CD4-positive, alpha-beta memory T cell (primary cell): ENCODE results near the gene LZTS3. TPM values are rescaled to one million over a fixed set of nuclear protein-coding genes. Genes with fewer than 3 reads are reported as not detected.

ENCODE experiments used
- CTCF ChIA-PET: fragments of 350-600 bp; sonication (Branson Sonifier 250); formaldehyde crosslinking; loops from one replicate; lab custom pipeline; 2021; ENCODE audit warnings: inconsistent platforms; ENCODE audit not compliant: partially characterized antibody; lab: Charles Lee
- POLR2A ChIA-PET: fragments of 350-600 bp; sonication (Branson Sonifier 250); formaldehyde crosslinking; loops from one replicate; lab custom pipeline; 2021; ENCODE audit not compliant: partially characterized antibody; lab: Charles Lee
- DNase-seq, 5 donors: peaks; one replicate each; pipeline versions ENCODE4 v3.0.0 to v3.0.0-alpha.2; 2020 to 2022; ENCODE audit warnings: mixed read lengths in 1 of 5
- H3K27ac ChIP-seq: one replicate; pipeline ENCODE4 v1.7.0; 2013; ENCODE audit warnings: low read depth, low read length
- H3K27me3 ChIP-seq: 2 replicates; pipeline ENCODE4 v1.7.0; 2013; ENCODE audit warnings: mild to moderate bottlenecking, low read length, moderate library complexity; ENCODE audit not compliant: insufficient read depth
- H3K36me3 ChIP-seq: 2 replicates; pipeline ENCODE4 v1.7.0; 2013; ENCODE audit warnings: mild to moderate bottlenecking, low read length, moderate library complexity; ENCODE audit not compliant: insufficient read depth
- H3K4me1 ChIP-seq: 2 replicates; pipeline ENCODE4 v1.7.0; 2013; ENCODE audit warnings: mild to moderate bottlenecking, low read length, moderate library complexity; ENCODE audit not compliant: insufficient read depth
- H3K4me3 ChIP-seq, 2 donors: one replicate each; pipeline ENCODE4 v1.7.0; 2013; ENCODE audit warnings: low read length in 2 of 2, mild to moderate bottlenecking in 1 of 2
- H3K9me3 ChIP-seq, 2 donors: one replicate each; pipeline ENCODE4 v1.7.0; 2013; ENCODE audit warnings: low read length in 2 of 2, control low read depth in 1 of 2; ENCODE audit not compliant: control insufficient read depth in 1 of 2
- H3K27ac Mint-ChIP-seq, 7 donors: one replicate each; pipeline ENCODE4 v1.8.0; 2020 to 2021; ENCODE audit warnings: mixed read lengths in 7 of 7, mild to moderate bottlenecking in 6 of 7, inconsistent platforms in 3 of 7, moderate library complexity in 3 of 7
- H3K27me3 Mint-ChIP-seq, 2 donors: one replicate each; pipeline ENCODE4 v1.8.0; 2020 to 2021; ENCODE audit warnings: mixed read lengths in 2 of 2
- H3K36me3 Mint-ChIP-seq, 2 donors: one replicate each; pipeline ENCODE4 v1.8.0; 2020 to 2021; ENCODE audit warnings: mixed read lengths in 2 of 2, inconsistent platforms in 1 of 2, mild to moderate bottlenecking in 1 of 2
- H3K4me1 Mint-ChIP-seq, 4 donors: one replicate each; pipeline ENCODE4 v1.8.0; 2020 to 2021; ENCODE audit warnings: mixed read lengths in 4 of 4, mild to moderate bottlenecking in 1 of 4
- H3K4me3 Mint-ChIP-seq, 8 donors: one replicate each; pipeline ENCODE4 v1.8.0; 2020 to 2021; ENCODE audit warnings: mixed read lengths in 8 of 8, mild to moderate bottlenecking in 7 of 8, moderate library complexity in 6 of 8, inconsistent platforms in 3 of 8
- H3K9me3 Mint-ChIP-seq, 8 donors: one replicate each; pipeline ENCODE4 v1.8.0; 2020 to 2021; ENCODE audit warnings: mixed read lengths in 8 of 8, mild to moderate bottlenecking in 5 of 8, inconsistent platforms in 3 of 8, moderate library complexity in 1 of 8
- intact Hi-C: fragments of 100-400 bp; cut with micrococcal nuclease; formaldehyde crosslinking; loops from one replicate; pipeline ENCODE4 v1.15.1; 2023
- polyA plus RNA-seq, 2 donors: library from polyadenylated mRNA; unstranded; fragments of 300-500 nt; fragmentation: Illumina TruSeq; gene quantifications; one replicate each; pipeline ENCODE4 v1.2.3, GENCODE V29; 2021
- total RNA-seq, 2 experiments: library from RNA; stranded (reverse); gene quantifications; one replicate each; pipeline ENCODE4 v1.2.3, GENCODE V29; 2021

Gene LZTS3
- total and polyA plus RNA-seq, 4 experiments from 2014 or later: 0.78 to 7.9 (median 3.9) TPM

DNA sequence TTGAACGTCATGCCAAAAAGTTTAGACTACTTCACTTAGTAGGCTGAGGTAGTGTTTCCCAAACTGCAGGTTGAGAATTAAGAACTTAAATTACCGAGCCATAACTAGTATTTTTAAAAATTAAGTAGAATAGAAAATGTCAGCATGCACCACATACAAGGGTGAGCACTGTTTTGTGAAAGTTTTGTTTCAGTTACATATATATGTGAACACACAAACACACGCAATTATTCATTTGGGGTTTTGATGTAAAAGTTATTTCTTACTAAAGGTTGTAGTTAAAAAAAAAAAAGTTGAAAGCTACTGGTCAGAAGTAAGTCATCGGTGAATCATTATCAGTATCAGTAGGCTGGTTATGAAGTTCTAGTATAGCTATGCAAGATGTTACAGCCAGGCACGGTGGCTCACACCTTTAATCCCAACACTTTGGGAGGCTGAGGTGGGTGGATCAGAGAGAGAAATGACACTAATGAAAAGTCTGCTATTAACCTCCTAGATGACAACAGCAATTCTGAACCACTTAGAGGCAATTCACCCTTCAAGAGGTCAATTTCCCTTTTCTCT is 37.8 kb downstream of the LZTS3 start:
- ChIA-PET POLR2A (interaction anchor here (0.6 kb wide), 1 partner anchor 171 kb away, joined by 3 read pairs; no protein-coding TSS in a partner anchor), CTCF (no interaction called here)
- no peak overlapping the region for H3K4me3 ChIP-seq
- Mint-ChIP-seq H3K4me3 (no peak overlapping the region), H3K27ac (peak overlapping the region in 4 of 7 donors; percentile 23 to 80 (median 34)), H3K4me1 (peaks cover 12 to 20% (median 15%) of the 10 kb centered on the region in 4 donors), H3K9me3 (no peaks in the 10 kb centered on the region), H3K36me3 (peaks cover 6 to 9% of the 10 kb centered on the region in 2 donors), H3K27me3 (no peaks in the 10 kb centered on the region)
- no peak for DNase-seq
- no peaks in the 10 kb centered on the region for H3K9me3 ChIP-seq
- H3K27ac ChIP-seq: no peak overlapping the region
- intact Hi-C loops: no loop called here
- no peaks in the 10 kb centered on the region for H3K27me3 ChIP-seq
- H3K36me3 ChIP-seq: no peaks in the 10 kb centered on the region
- no peaks in the 10 kb centered on the region for H3K4me1 ChIP-seq

DNA sequence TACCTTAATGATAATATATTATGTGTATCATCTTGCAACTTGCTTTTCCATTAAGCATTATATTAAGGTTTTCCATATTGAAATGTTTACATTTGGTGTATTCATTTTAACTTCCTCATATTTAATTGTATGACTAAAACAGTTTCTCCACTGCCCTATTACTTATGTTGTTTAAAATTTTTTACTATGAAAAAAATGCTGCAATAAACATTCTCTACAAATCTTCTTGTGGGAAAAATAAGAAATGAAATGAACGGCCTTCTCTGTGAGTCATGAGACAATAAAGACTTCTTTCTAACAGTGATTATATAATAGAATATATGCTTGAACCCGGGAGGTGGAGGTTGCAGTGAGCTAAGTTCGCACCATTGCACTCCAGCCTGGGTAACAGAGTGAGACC is 39.2 kb downstream of the LZTS3 start:
- DNase-seq: no peak
- H3K27me3 ChIP-seq: no peaks in the 10 kb centered on the region
- no peak overlapping the region for H3K27ac ChIP-seq
- ChIA-PET CTCF (no interaction called here), POLR2A (no interaction called here)
- H3K36me3 ChIP-seq: no peaks in the 10 kb centered on the region
- no peaks in the 10 kb centered on the region for H3K9me3 ChIP-seq
- no peaks in the 10 kb centered on the region for H3K9me3 Mint-ChIP-seq
- H3K27ac Mint-ChIP-seq: no peak overlapping the region
- H3K4me1 ChIP-seq: no peaks in the 10 kb centered on the region
- H3K36me3 Mint-ChIP-seq: peaks cover 5 to 9% of the 10 kb centered on the region in 2 donors
- H3K27me3 Mint-ChIP-seq: no peaks in the 10 kb centered on the region
- H3K4me3 Mint-ChIP-seq: no peak overlapping the region
- H3K4me1 Mint-ChIP-seq: peaks cover 9 to 19% (median 12%) of the 10 kb centered on the region in 4 donors
- H3K4me3 ChIP-seq: no peak overlapping the region
- intact Hi-C loops: no loop called here

DNA sequence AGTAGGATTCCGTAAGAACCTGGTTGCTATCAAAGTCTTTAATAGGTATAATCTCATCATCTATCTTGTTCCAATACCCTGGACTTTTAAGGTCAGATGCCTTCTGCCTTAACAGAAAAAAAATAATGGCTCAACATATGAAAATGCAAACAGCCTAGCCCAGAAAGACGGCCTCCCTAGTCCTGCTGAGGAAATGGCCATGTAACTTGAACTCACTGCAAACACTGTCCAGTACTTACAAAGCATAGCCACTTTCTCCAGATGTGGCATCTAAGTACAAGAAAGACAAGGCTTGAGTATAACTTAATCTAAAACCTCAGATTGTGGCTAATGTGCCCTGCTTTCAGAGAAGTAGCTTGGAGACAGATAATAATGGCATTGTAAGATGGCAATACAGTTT is 40.2 kb downstream of the LZTS3 start:
- ChIA-PET POLR2A (no interaction called here), CTCF (no interaction called here)
- no peaks in the 10 kb centered on the region for H3K27me3 Mint-ChIP-seq
- H3K9me3 ChIP-seq: no peaks in the 10 kb centered on the region
- no peak for DNase-seq
- H3K27ac ChIP-seq: no peak overlapping the region
- H3K36me3 ChIP-seq: no peaks in the 10 kb centered on the region
- H3K4me1 Mint-ChIP-seq: peaks cover 5 to 19% (median 6%) of the 10 kb centered on the region in 4 donors
- H3K4me3 ChIP-seq: no peak overlapping the region
- H3K27me3 ChIP-seq: no peaks in the 10 kb centered on the region
- H3K36me3 Mint-ChIP-seq: peaks cover 0 to 8% of the 10 kb centered on the region in 2 donors
- H3K9me3 Mint-ChIP-seq: no peaks in the 10 kb centered on the region
- H3K4me1 ChIP-seq: no peaks in the 10 kb centered on the region
- no peak overlapping the region for H3K4me3 Mint-ChIP-seq
- intact Hi-C loops: no loop called here
- H3K27ac Mint-ChIP-seq: no peak overlapping the region

DNA sequence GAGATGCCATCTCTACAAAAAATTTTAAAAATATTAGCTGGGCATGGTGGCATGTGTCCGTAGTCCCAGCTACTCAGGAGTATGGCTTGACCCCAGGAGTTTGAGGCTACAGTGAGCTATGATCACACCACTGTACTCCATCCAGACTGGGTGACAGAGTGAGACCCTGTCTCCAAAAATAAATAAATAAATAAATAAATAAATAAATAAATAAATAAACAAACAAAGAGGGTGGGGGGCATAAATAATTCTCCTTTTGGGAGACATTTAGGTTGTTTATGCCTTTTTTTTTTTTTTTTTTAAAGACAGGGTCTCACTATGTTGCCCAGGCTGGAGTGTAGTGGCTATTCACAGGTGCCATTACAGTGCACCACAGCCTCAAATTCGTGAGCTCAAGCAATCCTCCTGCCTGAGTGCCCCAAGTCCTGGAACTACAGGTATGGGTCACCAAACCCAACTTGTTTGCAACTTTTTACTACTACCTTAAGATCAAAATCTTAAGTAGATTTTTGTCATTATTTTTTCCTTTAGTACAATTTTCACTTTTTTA is 43.2 kb downstream of the LZTS3 start:
- H3K9me3 Mint-ChIP-seq: peaks cover 0 to 4% (median 0%) of the 10 kb centered on the region in 8 donors
- CTCF ChIA-PET: interaction anchor here (0.6 kb wide), 1 partner anchor 41 kb away, joined by 3 read pairs; no protein-coding TSS in a partner anchor

DNA sequence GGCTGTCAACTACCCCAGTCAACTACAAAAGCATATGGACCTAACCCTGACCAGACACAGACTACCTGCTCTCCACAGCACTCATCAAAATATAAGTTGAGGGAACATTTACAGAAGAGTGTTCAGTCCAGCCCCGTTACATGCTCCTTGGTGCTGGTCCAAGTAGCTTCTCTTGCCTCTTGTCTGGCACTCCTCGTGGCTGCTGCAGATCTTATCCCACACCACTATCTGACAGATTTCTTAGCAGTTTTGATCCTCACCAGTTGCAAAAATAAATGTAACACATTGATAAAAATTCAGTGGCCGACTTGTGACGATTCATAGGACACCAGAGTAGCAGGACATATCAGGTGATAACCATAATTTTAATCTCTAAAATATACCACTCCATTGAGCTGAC is 44.3 kb downstream of the LZTS3 start:
- H3K4me1 ChIP-seq: no peaks in the 10 kb centered on the region
- no peak overlapping the region for H3K27ac ChIP-seq
- H3K9me3 ChIP-seq: no peaks in the 10 kb centered on the region
- DNase-seq: no peak
- Mint-ChIP-seq H3K4me1 (peaks cover 0 to 9% (median 2%) of the 10 kb centered on the region in 4 donors), H3K9me3 (peaks cover 0 to 8% (median 0%) of the 10 kb centered on the region in 8 donors), H3K36me3 (peaks cover 6 to 8% of the 10 kb centered on the region in 2 donors), H3K27me3 (no peaks in the 10 kb centered on the region), H3K27ac (peak overlapping the region in 3 of 7 donors; percentile 3 to 46 (median 7)), H3K4me3 (no peak overlapping the region)
- no peak overlapping the region for H3K4me3 ChIP-seq
- intact Hi-C loops: no loop called here
- H3K36me3 ChIP-seq: no peaks in the 10 kb centered on the region
- ChIA-PET CTCF (interaction anchor here (1.5 kb wide), 1 partner anchor 15 kb away, joined by 4 read pairs; no protein-coding TSS in a partner anchor), POLR2A (interaction anchor here (1.7 kb wide), 1 partner anchor 8 kb away, joined by 5 read pairs; no protein-coding TSS in a partner anchor)
- H3K27me3 ChIP-seq: no peaks in the 10 kb centered on the region

More for the DNA sequence above, 43.2 kb downstream of the LZTS3 start:
- Mint-ChIP-seq H3K4me3 (no peak overlapping the region), H3K27me3 (no peaks in the 10 kb centered on the region), H3K36me3 (peaks cover 6 to 8% of the 10 kb centered on the region in 2 donors), H3K27ac (no peak overlapping the region), H3K4me1 (peaks cover 1 to 10% (median 2%) of the 10 kb centered on the region in 4 donors)
- DNase-seq: no peak
- no peaks in the 10 kb centered on the region for H3K9me3 ChIP-seq
- intact Hi-C loops: no loop called here
- H3K27me3 ChIP-seq: no peaks in the 10 kb centered on the region
- H3K36me3 ChIP-seq: no peaks in the 10 kb centered on the region
- H3K4me3 ChIP-seq: no peak overlapping the region
- no peak overlapping the region for H3K27ac ChIP-seq
- POLR2A ChIA-PET: interaction anchor here (1.2 to 1.7 kb wide), 2 partner anchors 9 to 27 kb away, joined by 3 to 5 read pairs; no protein-coding TSS in a partner anchor
- H3K4me1 ChIP-seq: no peaks in the 10 kb centered on the region

DNA sequence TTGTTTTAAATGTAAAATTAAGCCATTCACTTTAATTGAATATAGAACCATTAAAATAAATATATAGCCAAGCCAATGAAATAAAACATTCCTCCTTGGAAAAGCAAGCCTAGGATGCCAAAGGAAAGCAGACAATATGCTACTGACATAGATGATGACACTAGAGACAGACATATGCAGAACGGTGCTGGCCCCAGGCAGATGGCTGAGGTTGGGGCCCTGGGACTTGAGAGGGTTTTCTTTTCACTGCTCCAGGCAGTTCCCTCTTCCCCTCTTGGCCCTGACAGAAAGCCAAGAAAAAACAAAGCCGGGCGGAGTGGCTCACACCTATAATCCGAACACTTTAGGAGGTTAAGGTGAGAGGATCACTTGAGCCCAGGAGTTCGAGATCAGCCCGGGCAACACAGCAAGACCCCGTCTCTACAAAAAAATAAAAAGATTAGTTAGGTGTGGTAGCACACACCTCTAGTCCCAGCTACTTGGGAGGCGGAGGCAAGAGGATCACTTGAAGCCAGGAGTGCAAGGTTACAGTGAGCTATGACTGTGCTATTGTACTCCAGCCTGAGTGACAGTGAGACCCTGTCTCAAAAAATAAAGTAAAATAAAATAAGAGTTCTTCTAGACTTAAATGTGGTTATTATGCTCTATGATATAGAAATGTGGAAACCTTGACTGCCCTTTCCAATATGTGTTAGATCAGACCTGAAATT is 44.9 kb downstream of the LZTS3 start:
- Mint-ChIP-seq H3K4me1 (peaks cover 2 to 16% (median 6%) of the 10 kb centered on the region in 4 donors), H3K36me3 (peaks cover 8 to 10% of the 10 kb centered on the region in 2 donors), H3K4me3 (no peak overlapping the region), H3K27me3 (no peaks in the 10 kb centered on the region), H3K27ac (peak overlapping the region in 3 of 7 donors; percentile 3 to 35 (median 7)), H3K9me3 (peaks cover 0 to 8% (median 0%) of the 10 kb centered on the region in 8 donors)
- no peaks in the 10 kb centered on the region for H3K36me3 ChIP-seq
- intact Hi-C loops: no loop called here
- no peaks in the 10 kb centered on the region for H3K9me3 ChIP-seq
- no peak overlapping the region for H3K4me3 ChIP-seq
- ChIA-PET CTCF (interaction anchor here (1.5 kb wide), 1 partner anchor 14 kb away, joined by 4 read pairs; no protein-coding TSS in a partner anchor), POLR2A (interaction anchor here (1.3 kb wide), 1 partner anchor 31 kb away, joined by 3 read pairs; the partner anchor contains the start of genes FASTKD5 and UBOX5)
- H3K27ac ChIP-seq: no peak overlapping the region
- DNase-seq: no peak
- no peaks in the 10 kb centered on the region for H3K27me3 ChIP-seq
- H3K4me1 ChIP-seq: peaks cover 5% of the 10 kb centered on the region

DNA sequence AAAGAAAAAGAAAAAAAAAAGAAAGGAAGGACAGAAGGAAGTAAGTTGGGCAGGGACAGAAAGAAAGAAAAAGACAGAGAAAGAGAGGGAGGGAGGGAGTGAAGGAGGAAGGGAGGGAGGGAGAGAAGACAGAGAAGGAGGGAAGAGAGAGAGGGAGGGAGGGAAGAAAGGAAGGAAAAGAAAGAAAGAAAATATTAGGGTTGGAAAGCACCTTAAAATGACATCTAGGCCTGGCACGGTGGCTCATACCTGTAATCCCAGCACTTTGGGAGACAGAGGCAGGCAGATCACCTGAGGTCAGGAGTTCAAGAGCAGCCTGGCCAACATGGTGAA is 46.9 kb downstream of the LZTS3 start:
- H3K27ac Mint-ChIP-seq: no peak overlapping the region
- no peak overlapping the region for H3K4me3 Mint-ChIP-seq
- Histone ChIP-seq H3K27me3 (no peaks in the 10 kb centered on the region), H3K27ac (no peak overlapping the region), H3K4me1 (peaks cover 24% of the 10 kb centered on the region), H3K9me3 (no peaks in the 10 kb centered on the region), H3K36me3 (no peaks in the 10 kb centered on the region), H3K4me3 (no peak overlapping the region)
- intact Hi-C loops: no loop called here
- no peaks in the 10 kb centered on the region for H3K27me3 Mint-ChIP-seq
- DNase-seq: no peak
- H3K36me3 Mint-ChIP-seq: peaks cover 20 to 27% of the 10 kb centered on the region in 2 donors
- POLR2A ChIA-PET: no interaction called here
- CTCF ChIA-PET: no interaction called here
- peaks cover 0 to 8% (median 0%) of the 10 kb centered on the region in 8 donors for H3K9me3 Mint-ChIP-seq
- peaks cover 11 to 34% (median 22%) of the 10 kb centered on the region in 4 donors for H3K4me1 Mint-ChIP-seq
